A549 (cell line): Measurements from ENCODE around the gene OCIAD1. TPM values are rescaled to one million over a fixed set of nuclear protein-coding genes. Genes with fewer than 3 reads are reported as not detected.
"Not testable (repeated sequence)": the region's sequence is repeated elsewhere in the genome, so short reads cannot be mapped to it uniquely, and the experiment has no call there.

ENCODE experiments used
- ATAC-seq, 2 experiments: fragments of 200-7000 bp in 1 of 2; fragments of >200 bp in 1 of 2; cut with Nextera tagmentation in 1 of 2; cut with Tn5 transposase in 1 of 2; 3 replicates each; pipeline versions ENCODE4 v1.8.0 to v1.9.1; 2018 to 2020; ENCODE audit warnings: mild to moderate bottlenecking in 1 of 2, moderate library complexity in 1 of 2
- CTCF ChIA-PET: fragments of 300-600 bp; sonication (Branson Sonifier 250); formaldehyde crosslinking; extraction: SDS; loops from one replicate; lab custom pipeline; 2021; ENCODE audit warnings: antibody characterized with exemption, inconsistent platforms; lab: Yijun Ruan, JAX
- POLR2A ChIA-PET: fragments of 350-600 bp; formaldehyde crosslinking; extraction: SDS; loops from one replicate; lab custom pipeline; 2021; ENCODE audit warnings: antibody characterized with exemption, inconsistent platforms; lab: Yijun Ruan, JAX
- DNase-seq, 2 experiments: peaks; one replicate each; pipeline versions ENCODE4 v3.0.0 to v3.0.0-alpha.2; 2011 to 2016; ENCODE audit warnings: low read depth in 1 of 2, low spot score in 1 of 2
- FAIRE-seq: peaks from 2 replicates; lab custom pipeline; 2011; peaks lifted over from hg19 to GRCh38; lab: Jason Lieb, UNC
- H3K27ac ChIP-seq, 2 experiments: fragments of >200 bp; sonication (Bioruptor Twin); formaldehyde crosslinking; 3 replicates each; pipeline ENCODE4 v1.5.1; 2016 to 2017
- H3K4me1 ChIP-seq: fragments of >200 bp; sonication (Bioruptor Twin); formaldehyde crosslinking; 3 replicates; pipeline ENCODE4 v1.6.1; 2016
- H3K4me2 ChIP-seq: fragments of >200 bp; sonication (Bioruptor Twin); formaldehyde crosslinking; 3 replicates; pipeline ENCODE4 v1.6.1; 2016
- H3K4me3 ChIP-seq: fragments of >200 bp; sonication (Bioruptor Twin); formaldehyde crosslinking; 3 replicates; pipeline ENCODE4 v1.5.1; 2016
- H3K9me3 ChIP-seq: fragments of >200 bp; sonication (Bioruptor Twin); formaldehyde crosslinking; 3 replicates; pipeline ENCODE4 v1.6.1; 2016
- CBX8 ChIP-seq: fragments of 200-600 bp; sonication (generic); IDR thresholded peaks from 2 replicates; pipeline ENCODE4 v1.6.1; 2016
- CHD2 ChIP-seq: fragments of 150-350 bp; IDR thresholded peaks from 2 replicates; pipeline ENCODE4 v1.6.1; 2014; ENCODE audit warnings: low read length; ENCODE audit not compliant: partially characterized antibody
- EHF ChIP-seq: fragments of 250-450 bp; sonication (Bioruptor Pico); IDR thresholded peaks from 2 replicates; pipeline ENCODE4 v1.5.0; 2020; ENCODE audit warnings: mild to moderate bottlenecking
- HES2 ChIP-seq: fragments of >200 bp; sonication (Bioruptor Twin); formaldehyde crosslinking; IDR thresholded peaks from 2 replicates; pipeline ENCODE4 v1.6.1; 2016
- HOXB5 ChIP-seq: fragments of 250-450 bp; sonication (Bioruptor Pico); IDR thresholded peaks from 2 replicates; pipeline ENCODE4 v1.5.0; 2020; ENCODE audit warnings: mild to moderate bottlenecking, moderate library complexity
- KDM1A ChIP-seq: fragments of 200-600 bp; sonication (generic); IDR thresholded peaks from 2 replicates; pipeline ENCODE4 v1.6.1; 2016; ENCODE audit warnings: low read depth, mild to moderate bottlenecking
- MAFK ChIP-seq: fragments of 450-650 bp; IDR thresholded peaks from 2 replicates; pipeline ENCODE4 v1.6.1; 2014; ENCODE audit not compliant: partially characterized antibody
- MYC ChIP-seq: IDR thresholded peaks from 2 replicates; pipeline ENCODE4 v1.6.1; 2012; ENCODE audit warnings: mild to moderate bottlenecking, inconsistent platforms, low read length, improper control_type of control experiment, borderline replicate concordance
- NPAS2 ChIP-seq: fragments of 250-450 bp; sonication (Bioruptor Pico); IDR thresholded peaks from 2 replicates; pipeline ENCODE4 v1.8.0; 2022; ENCODE audit warnings: mild to moderate bottlenecking, moderate library complexity, borderline replicate concordance
- POLR2A ChIP-seq: IDR thresholded peaks from 2 replicates; pipeline ENCODE4 v1.6.1; 2012; ENCODE audit warnings: mild to moderate bottlenecking, low read length
- RARB ChIP-seq: fragments of 250-450 bp; sonication (Bioruptor Pico); IDR thresholded peaks from 2 replicates; pipeline ENCODE4 v1.8.0; 2021; ENCODE audit warnings: mild to moderate bottlenecking, moderate library complexity
- TP53 ChIP-seq: fragments of 250-450 bp; sonication (Bioruptor Pico); IDR thresholded peaks from 2 replicates; pipeline ENCODE4 v1.5.0; 2021; ENCODE audit warnings: mild to moderate bottlenecking, moderate library complexity
- ZC3H11A ChIP-seq: fragments of 450-650 bp; IDR thresholded peaks from 2 replicates; pipeline ENCODE4 v1.6.1; 2014; ENCODE audit warnings: antibody characterized with exemption, mild to moderate bottlenecking
- ZFP36 ChIP-seq: fragments of 450-650 bp; IDR thresholded peaks from 2 replicates; pipeline ENCODE4 v1.6.1; 2014; ENCODE audit warnings: borderline replicate concordance; ENCODE audit not compliant: partially characterized antibody
- ZSCAN20 ChIP-seq: fragments of 250-450 bp; sonication (Bioruptor Pico); IDR thresholded peaks from 2 replicates; pipeline ENCODE4 v1.8.0; 2022; ENCODE audit warnings: mild to moderate bottlenecking, moderate library complexity
- WGBS: methylation state at CpG from one replicate; pipeline ENCODE4 v1.1.6; 2017; ENCODE audit errors: missing lambda C conversion rate; 5-methylcytosine and 5-hydroxymethylcytosine counted together
- polyA plus RNA-seq, 4 experiments: library from polyadenylated mRNA; depleted of rRNA in 3 of 4; stranded (reverse); fragments of >200 nt; fragmentation: RNase III in 1 of 4; extraction: RNeasy Plus Mini Kit Qiagen cat#74134 plus additional on column Dnase treatment in 1 of 4; gene quantifications; 2 replicates in 3 of 4; 3 replicates in 1 of 4; pipeline ENCODE4 v1.2.3, GENCODE V29; 2011 to 2017
- TF ChIP-seq, protein P1 (sequence below): fragments of 150-350 bp; IDR thresholded peaks from 2 replicates; pipeline ENCODE4 v1.6.1; 2014; ENCODE audit warnings: low read depth, mild to moderate bottlenecking, low read length
- TF ChIP-seq, protein P2 (sequence below): fragments of 250-450 bp; sonication (Bioruptor Pico); IDR thresholded peaks from 2 replicates; pipeline ENCODE4 v1.5.0; 2021; ENCODE audit warnings: mild to moderate bottlenecking, moderate library complexity, borderline replicate concordance

The OCIAD1 gene
- polyA plus RNA-seq, 2 of the 4 experiments (the other 2 are of a cell fraction) = 156 to 210 TPM

DNA sequence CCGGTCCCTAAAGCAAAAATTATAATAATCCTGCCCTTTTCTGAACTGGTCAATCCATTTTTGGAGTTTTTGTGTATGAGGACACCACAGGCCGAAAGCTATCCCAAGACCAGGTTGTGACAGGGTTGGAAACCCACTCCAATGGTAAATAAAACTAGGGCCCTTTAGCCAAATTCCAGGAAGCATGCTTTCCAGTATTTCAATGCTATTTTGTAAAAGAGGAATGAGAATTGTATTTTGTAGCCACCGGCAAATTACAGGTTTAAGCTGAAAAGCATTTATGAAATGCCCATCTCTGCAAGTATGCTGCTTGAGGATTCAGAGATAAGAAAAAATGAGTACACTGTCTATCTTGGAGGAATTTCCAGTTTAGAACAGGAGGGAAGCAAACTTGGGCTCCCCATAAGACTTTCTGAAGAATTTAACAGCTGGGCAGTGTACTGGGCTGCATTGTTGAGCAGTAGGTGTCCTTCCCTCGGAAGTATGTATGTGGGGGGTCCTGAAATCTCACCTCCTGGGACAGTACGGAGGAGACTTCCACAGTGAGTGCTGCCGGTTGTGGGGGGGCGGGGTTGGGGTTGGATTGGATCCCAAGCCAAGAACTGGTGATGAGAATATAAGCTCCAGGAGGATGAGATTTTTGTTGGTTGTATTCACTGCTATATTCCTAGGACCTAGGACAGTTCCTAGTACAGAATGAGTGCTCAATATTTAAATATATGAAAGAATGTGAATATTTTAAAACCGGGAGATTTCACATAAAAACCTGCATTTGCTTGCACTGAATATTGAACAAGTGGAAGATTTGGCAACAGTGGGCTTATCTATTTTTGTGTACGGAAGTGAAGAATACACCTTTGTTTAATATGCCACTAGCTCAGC is 48.9 kb downstream of the OCIAD1 start:
- TF ChIP-seq ZFP36 = no peak
- TF ChIP-seq CHD2 = no peak
- TF ChIP-seq TP53 (CRISPR knock-in tag) = no peak
- TF ChIP-seq, protein P1, sequence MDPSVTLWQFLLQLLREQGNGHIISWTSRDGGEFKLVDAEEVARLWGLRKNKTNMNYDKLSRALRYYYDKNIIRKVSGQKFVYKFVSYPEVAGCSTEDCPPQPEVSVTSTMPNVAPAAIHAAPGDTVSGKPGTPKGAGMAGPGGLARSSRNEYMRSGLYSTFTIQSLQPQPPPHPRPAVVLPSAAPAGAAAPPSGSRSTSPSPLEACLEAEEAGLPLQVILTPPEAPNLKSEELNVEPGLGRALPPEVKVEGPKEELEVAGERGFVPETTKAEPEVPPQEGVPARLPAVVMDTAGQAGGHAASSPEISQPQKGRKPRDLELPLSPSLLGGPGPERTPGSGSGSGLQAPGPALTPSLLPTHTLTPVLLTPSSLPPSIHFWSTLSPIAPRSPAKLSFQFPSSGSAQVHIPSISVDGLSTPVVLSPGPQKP = no peak
- no peak for TF ChIP-seq RARB (CRISPR knock-in tag)
- TF ChIP-seq MAFK = no peak
- TF ChIP-seq POLR2A = no peak
- TF ChIP-seq, protein P2, sequence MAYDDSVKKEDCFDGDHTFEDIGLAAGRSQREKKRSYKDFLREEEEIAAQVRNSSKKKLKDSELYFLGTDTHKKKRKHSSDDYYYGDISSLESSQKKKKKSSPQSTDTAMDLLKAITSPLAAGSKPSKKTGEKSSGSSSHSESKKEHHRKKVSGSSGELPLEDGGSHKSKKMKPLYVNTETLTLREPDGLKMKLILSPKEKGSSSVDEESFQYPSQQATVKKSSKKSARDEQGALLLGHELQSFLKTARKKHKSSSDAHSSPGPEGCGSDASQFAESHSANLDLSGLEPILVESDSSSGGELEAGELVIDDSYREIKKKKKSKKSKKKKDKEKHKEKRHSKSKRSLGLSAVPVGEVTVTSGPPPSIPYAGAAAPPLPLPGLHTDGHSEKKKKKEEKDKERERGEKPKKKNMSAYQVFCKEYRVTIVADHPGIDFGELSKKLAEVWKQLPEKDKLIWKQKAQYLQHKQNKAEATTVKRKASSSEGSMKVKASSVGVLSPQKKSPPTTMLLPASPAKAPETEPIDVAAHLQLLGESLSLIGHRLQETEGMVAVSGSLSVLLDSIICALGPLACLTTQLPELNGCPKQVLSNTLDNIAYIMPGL (CRISPR knock-in tag) = no peak
- no peak for TF ChIP-seq MYC
- TF ChIP-seq ZC3H11A = no peak
- no peak for TF ChIP-seq HOXB5 (CRISPR knock-in tag)
- TF ChIP-seq CBX8 = no peak
- no peak for TF ChIP-seq KDM1A
- no peak for TF ChIP-seq HES2
- no peak for TF ChIP-seq ZSCAN20
- ATAC-seq (no peak), DNase-seq (no peak), FAIRE-seq (no peak)
- POLR2A ChIA-PET = no interaction called here
- Histone ChIP-seq H3K9me3 (no peaks in the 10 kb centered on the region), H3K27ac (no peak overlapping the region), H3K4me1 (no peaks in the 10 kb centered on the region), H3K4me3 (no peak overlapping the region), H3K4me2 (no peak overlapping the region)
- CTCF ChIA-PET = interaction anchor here (1.7 kb wide), 1 partner anchor 83 kb away, joined by 4 read pairs; no protein-coding TSS in a partner anchor
- WGBS = 67% methylated on average over 6 of the region's 9 CpGs

- CTCF ChIA-PET, H3K4me1 ChIP-seq, H3K27ac ChIP-seq, H3K9me3 ChIP-seq, DNase-seq, H3K4me2 ChIP-seq, ATAC-seq, POLR2A ChIA-PET, FAIRE-seq, H3K4me3 ChIP-seq: not testable (repeated sequence)
- WGBS = 75% methylated on average over 3 of the region's 3 CpGs
Measured at GRCh38 chr4:48881646-48882045, 50.8 kb downstream of the OCIAD1 start.

DNA sequence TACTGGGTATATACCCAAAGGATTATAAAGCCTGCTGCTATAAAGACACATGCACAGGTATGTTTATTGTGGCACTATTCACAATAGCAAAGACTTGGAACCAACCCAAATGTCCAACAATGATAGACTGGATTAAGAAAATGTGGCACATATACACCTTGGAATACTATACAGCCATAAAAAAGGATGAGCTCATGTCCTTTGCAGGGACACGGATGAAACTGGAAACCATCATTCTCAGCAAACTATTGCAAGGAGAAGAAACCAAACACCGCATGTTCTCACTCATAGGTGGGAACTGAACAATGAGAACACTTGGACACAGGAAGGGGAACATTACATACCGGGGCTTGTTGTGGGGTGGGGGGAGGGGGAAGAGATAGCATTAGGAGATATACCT is 58.9 kb downstream of the OCIAD1 start:
- POLR2A ChIA-PET, H3K27ac ChIP-seq, CTCF ChIA-PET, H3K4me1 ChIP-seq, H3K4me2 ChIP-seq, DNase-seq, H3K9me3 ChIP-seq, ATAC-seq, H3K4me3 ChIP-seq, FAIRE-seq: not testable (repeated sequence)
- WGBS = 92% methylated on average over 2 of the region's 3 CpGs

DNA sequence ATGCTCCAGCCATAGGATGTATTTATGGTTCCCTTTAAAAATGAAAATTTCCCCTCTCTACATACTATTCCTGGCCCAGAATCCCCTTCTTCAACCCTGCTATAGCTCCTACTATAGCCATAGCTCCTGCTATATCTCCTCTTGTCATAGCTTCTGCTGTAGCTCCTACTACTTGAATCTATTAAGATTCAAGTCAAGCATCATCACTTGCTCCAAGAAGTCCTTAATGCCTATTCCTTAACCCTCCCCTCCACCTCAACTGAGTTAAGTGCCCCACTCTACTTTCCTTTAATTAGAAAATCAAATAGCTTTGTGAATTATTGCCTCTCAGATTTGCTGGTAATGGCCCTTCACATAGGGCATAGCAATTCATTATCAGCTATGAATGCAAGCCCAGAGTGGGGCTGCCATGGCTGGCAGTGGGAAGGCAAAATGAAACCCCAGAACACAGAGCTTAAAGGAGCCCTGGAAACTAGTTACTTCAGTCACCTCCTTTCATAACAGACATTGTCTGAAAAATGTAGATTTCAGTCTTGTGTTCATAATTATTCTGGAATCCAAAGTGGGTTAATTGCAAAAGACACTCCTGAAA is 60.2 kb downstream of the OCIAD1 start:
- ChIA-PET POLR2A (no interaction called here), CTCF (interaction anchor here (1.3 kb wide), 1 partner anchor 53 kb away, joined by 3 read pairs; no protein-coding TSS in a partner anchor)
- no peak for ATAC-seq
- DNase-seq = no peak
- FAIRE-seq = no peak
- TF ChIP-seq, protein P1 = no peak
- no peak for TF ChIP-seq NPAS2 (CRISPR knock-in tag)
- no peak for TF ChIP-seq EHF (CRISPR knock-in tag)
- TF ChIP-seq MYC = no peak
- Histone ChIP-seq H3K4me3 (no peak overlapping the region), H3K4me1 (no peaks in the 10 kb centered on the region), H3K27ac (no peak overlapping the region), H3K4me2 (no peak overlapping the region), H3K9me3 (no peaks in the 10 kb centered on the region)
